H1 (cell line): Measurements from ENCODE around the gene RGL3. TPM values are rescaled to one million over a fixed set of nuclear protein-coding genes. Genes with fewer than 3 reads are reported as not detected.

Experiments used
- CTCF ChIA-PET: fragments of 300-600 bp; sonication (Branson Sonifier 250); formaldehyde crosslinking; loops from one replicate; lab custom pipeline; 2021; ENCODE audit not compliant: partially characterized antibody; lab: Charles Lee
- POLR2A ChIA-PET: fragments of 300-600 bp; sonication (Branson Sonifier 250); formaldehyde crosslinking; loops from one replicate; lab custom pipeline; 2021; ENCODE audit warnings: inconsistent platforms; ENCODE audit not compliant: partially characterized antibody; lab: Charles Lee
- DNase-seq, 2 experiments: peaks; one replicate each; pipeline versions ENCODE4 v3.0.0 to v3.0.0-alpha.2; 2010 to 2022; ENCODE audit warnings: low spot score in 2 of 2, low read depth in 1 of 2, mixed read lengths in 1 of 2
- FAIRE-seq: peaks from 2 replicates; lab custom pipeline; 2011; peaks lifted over from hg19 to GRCh38; lab: Jason Lieb, UNC
- H2AFZ ChIP-seq: 2 replicates; pipeline ENCODE4 v1.8.1; 2012; ENCODE audit warnings: low read length, inconsistent platforms
- H2AK5ac ChIP-seq: 2 replicates; pipeline ENCODE4 v1.6.1; 2013; ENCODE audit warnings: low read depth, low read length
- H2BK120ac ChIP-seq: replicated peaks from 2 replicates; pipeline ENCODE3; 2013; ENCODE audit warnings: low read depth, low read length, inconsistent platforms
- H2BK12ac ChIP-seq: 2 replicates; pipeline ENCODE4 v1.6.1; 2013; ENCODE audit warnings: low read depth, low read length
- H2BK15ac ChIP-seq: 2 replicates; pipeline ENCODE4 v1.6.1; 2013; ENCODE audit warnings: low read length
- H2BK20ac ChIP-seq: 2 replicates; pipeline ENCODE4 v1.6.1; 2013; ENCODE audit warnings: low read length
- H2BK5ac ChIP-seq: 2 replicates; pipeline ENCODE4 v1.6.1; 2013; ENCODE audit warnings: low read depth, low read length
- H3K14ac ChIP-seq: 2 replicates; pipeline ENCODE4 v1.6.1; 2013; ENCODE audit warnings: inconsistent platforms; ENCODE audit not compliant: insufficient read length
- H3K18ac ChIP-seq: 2 replicates; pipeline ENCODE4 v1.6.1; 2013; ENCODE audit warnings: low read length; ENCODE audit errors: extremely low read depth
- H3K23ac ChIP-seq: 2 replicates; pipeline ENCODE4 v1.6.1; 2013; ENCODE audit warnings: inconsistent platforms; ENCODE audit not compliant: insufficient read length
- H3K23me2 ChIP-seq: 2 replicates; pipeline ENCODE4 v1.6.1; 2013; ENCODE audit warnings: low read depth, low read length
- H3K27ac ChIP-seq: 2 replicates; pipeline ENCODE4 v1.6.1; 2011; ENCODE audit warnings: low read depth, low read length, inconsistent platforms
- H3K27me3 ChIP-seq, 4 experiments: replicated peaks in 1 of 4; 1 replicate in 1 of 4; 2 replicates in 3 of 4; pipeline versions ENCODE4 v1.6.1 to v1.8.1; 2011 to 2013; ENCODE audit warnings: low read length in 3 of 4, mild to moderate bottlenecking in 3 of 4, inconsistent platforms in 2 of 4, mixed read lengths in 2 of 4, moderate library complexity in 1 of 4; ENCODE audit not compliant: control insufficient read depth in 3 of 4, insufficient read depth in 3 of 4; ENCODE audit errors: extremely low read depth in 1 of 4
- H3K36me3 ChIP-seq, 4 experiments: 2 replicates each; pipeline versions ENCODE4 v1.6.1 to v1.8.1; 2011 to 2013; ENCODE audit warnings: mild to moderate bottlenecking in 4 of 4, low read length in 3 of 4, moderate library complexity in 2 of 4, control low read depth in 1 of 4, inconsistent platforms in 1 of 4; ENCODE audit not compliant: insufficient read depth in 4 of 4, control insufficient read depth in 2 of 4
- H3K4ac ChIP-seq: replicated peaks from 2 replicates; pipeline ENCODE3; 2013; ENCODE audit warnings: low read length, low read depth, mixed read lengths, inconsistent platforms; ENCODE audit not compliant: insufficient read length
- H3K4me1 ChIP-seq, 4 experiments: replicated peaks in 1 of 4; 1 replicate in 1 of 4; 2 replicates in 3 of 4; pipeline versions ENCODE4 v1.6.1 to v1.8.1; 2011 to 2013; ENCODE audit warnings: low read length in 3 of 4, inconsistent platforms in 2 of 4, mixed read lengths in 1 of 4; ENCODE audit not compliant: insufficient read depth in 4 of 4, control insufficient read depth in 3 of 4
- H3K4me2 ChIP-seq, 2 experiments: 2 replicates each; pipeline versions ENCODE4 v1.6.1 to v1.8.1; 2011 to 2013; ENCODE audit warnings: low read depth in 2 of 2, low read length in 2 of 2, control low read depth in 1 of 2, inconsistent platforms in 1 of 2, mild to moderate bottlenecking in 1 of 2; ENCODE audit not compliant: insufficient read depth in 1 of 2
- H3K4me3 ChIP-seq, 4 experiments: fragments of 200-600, 300-600 bp in 1 of 4; sonication (generic), shearing (Covaris generic), sonication (Bioruptor Twin) in 1 of 4; 2 replicates each; pipeline versions ENCODE4 v1.5.1 to v1.8.1; 2011 to 2016; ENCODE audit warnings: low read length in 4 of 4, low read depth in 3 of 4, control low read depth in 2 of 4, inconsistent platforms in 2 of 4, mild to moderate bottlenecking in 2 of 4, mixed read lengths in 1 of 4, moderate library complexity in 1 of 4; ENCODE audit not compliant: insufficient read depth in 2 of 4; ENCODE audit errors: extremely low read depth in 1 of 4
- H3K56ac ChIP-seq: replicated peaks from 2 replicates; pipeline ENCODE3; 2013; ENCODE audit warnings: low read depth, mild to moderate bottlenecking, mixed read lengths, low read length, inconsistent platforms; ENCODE audit not compliant: insufficient read length
- H3K79me1 ChIP-seq: 2 replicates; pipeline ENCODE4 v1.6.1; 2013; ENCODE audit warnings: low read depth, low read length, control low read depth
- H3K79me2 ChIP-seq, 2 experiments: 2 replicates each; pipeline versions ENCODE4 v1.6.1 to v1.8.1; 2012 to 2013; ENCODE audit warnings: low read length in 2 of 2, mild to moderate bottlenecking in 2 of 2, inconsistent platforms in 1 of 2; ENCODE audit not compliant: insufficient read depth in 2 of 2, control insufficient read depth in 1 of 2
- H3K9ac ChIP-seq, 4 experiments: replicated peaks in 1 of 4; 1 replicate in 1 of 4; 2 replicates in 3 of 4; pipeline versions ENCODE4 v1.6.1 to v1.8.1; 2011 to 2013; ENCODE audit warnings: low read depth in 3 of 4, low read length in 3 of 4, control low read depth in 2 of 4, mild to moderate bottlenecking in 2 of 4, moderate library complexity in 2 of 4, inconsistent platforms in 1 of 4; ENCODE audit errors: extremely low read depth in 1 of 4
- H3K9me3 ChIP-seq, 2 experiments: 2 replicates each; pipeline versions ENCODE4 v1.6.1 to v1.8.1; 2012 to 2013; ENCODE audit warnings: mild to moderate bottlenecking in 2 of 2, moderate library complexity in 2 of 2, control low read depth in 1 of 2, inconsistent platforms in 1 of 2, low read depth in 1 of 2, low read length in 1 of 2, mixed read lengths in 1 of 2; ENCODE audit not compliant: insufficient read depth in 2 of 2
- H4K20me1 ChIP-seq, 2 experiments: replicated peaks in 1 of 2; 2 replicates each; pipeline versions ENCODE3 to v1.8.1; 2011 to 2013; ENCODE audit warnings: inconsistent platforms in 2 of 2, low read length in 2 of 2, mild to moderate bottlenecking in 1 of 2; ENCODE audit not compliant: insufficient read depth in 2 of 2, control insufficient read depth in 1 of 2
- H4K5ac ChIP-seq: 2 replicates; pipeline ENCODE4 v1.6.1; 2013; ENCODE audit warnings: low read length, low read depth, mixed read lengths, inconsistent platforms; ENCODE audit not compliant: insufficient read length
- H4K8ac ChIP-seq: 2 replicates; pipeline ENCODE4 v1.8.0; 2013; ENCODE audit warnings: mild to moderate bottlenecking, moderate library complexity, low read length, inconsistent platforms; ENCODE audit not compliant: insufficient read depth; ENCODE audit errors: extremely low read depth
- H4K91ac ChIP-seq: replicated peaks from 2 replicates; pipeline ENCODE3; 2013; ENCODE audit warnings: low read length, mixed read lengths, inconsistent platforms; ENCODE audit not compliant: insufficient read length
- ASH2L ChIP-seq: fragments of 200-600, 300-600 bp; sonication (generic); IDR thresholded peaks from one replicate; pipeline ENCODE4 v1.7.1; 2017; ENCODE audit warnings: low read length
- ATF2 ChIP-seq: IDR thresholded peaks from 2 replicates; pipeline ENCODE4 v1.6.1; 2012; ENCODE audit warnings: low read length, inconsistent platforms
- CREB1 ChIP-seq: IDR thresholded peaks from 2 replicates; pipeline ENCODE4 v1.6.1; 2012; ENCODE audit warnings: inconsistent platforms
- CTBP2 ChIP-seq: IDR thresholded peaks from 2 replicates; pipeline ENCODE4 v1.7.0; 2011; ENCODE audit warnings: borderline replicate concordance, mild to moderate bottlenecking, moderate library complexity, mixed read lengths, low read length; ENCODE audit not compliant: insufficient read depth, insufficient read length
- E2F6 ChIP-seq: IDR thresholded peaks from 2 replicates; pipeline ENCODE4 v1.6.1; 2012; ENCODE audit warnings: inconsistent platforms
- NANOG ChIP-seq: IDR thresholded peaks from 2 replicates; pipeline ENCODE4 v1.6.1; 2011; ENCODE audit warnings: low read length, low read depth, mild to moderate bottlenecking, inconsistent platforms; ENCODE audit not compliant: insufficient read depth, poor library complexity, severe bottlenecking
- SP2 ChIP-seq: IDR thresholded peaks from 2 replicates; pipeline ENCODE4 v1.6.1; 2012; ENCODE audit warnings: mild to moderate bottlenecking, low read length, inconsistent platforms
- WGBS, 2 experiments: shearing (Covaris generic) in 1 of 2; methylation state at CpG; one replicate each; pipeline versions ENCODE4 v1.1.6 to v1.1.7; 2013 to 2015; ENCODE audit warnings: low lambda C conversion rate in 2 of 2, mixed read lengths in 2 of 2, inconsistent platforms in 1 of 2, low coverage in 1 of 2, missing lambda C conversion rate in 1 of 2; ENCODE audit not compliant: insufficient replicate concordance in 2 of 2, insufficient coverage in 1 of 2, insufficient read length in 1 of 2; ENCODE audit errors: extremely low coverage in 1 of 2, missing lambda C conversion rate in 1 of 2; 5-methylcytosine and 5-hydroxymethylcytosine counted together
- polyA plus RNA-seq, 7 experiments: library from polyadenylated mRNA; depleted of rRNA in 3 of 7; stranded (reverse) in 5 of 7; unstranded in 2 of 7; fragments of >200 nt in 5 of 7; fragments of 200-250 nt in 2 of 7; gene quantifications; 1 replicate in 5 of 7; 2 replicates in 1 of 7; 4 replicates in 1 of 7; pipeline versions ENCODE4 v1.2.1 to v1.2.3, GENCODE V29; 2011 to 2013; ENCODE audit warnings: missing spikeins in 2 of 7, mixed read lengths in 2 of 7
- total RNA-seq: library from RNA; stranded (reverse); fragmentation: NEBNext Ultra II Directional; extraction: Animal tissue kit (Norgen Biotek cat#: 25700); gene quantifications from 2 replicates; pipeline ENCODE4 v1.2.1, GENCODE V29; 2021

The RGL3 gene
- total and polyA plus RNA-seq, 2 of the 8 experiments (the other 6 are each of a cell fraction or from before 2014, with no cell fraction given): 36.9 to 40.9 TPM

GRCh38 chr19:11379857-11380350 lies 39.2 kb downstream of the RGL3 start:
- Histone ChIP-seq H4K91ac (no peak overlapping the region), H2BK5ac (no peak overlapping the region), H3K23me2 (peaks cover 31% of the 10 kb centered on the region), H2AFZ (no peak overlapping the region), H3K4me2 (peak overlapping the region; percentile 69 to 88), H3K79me1 (peaks cover 2% of the 10 kb centered on the region; the same call in 1 of the 2 replicates), H2BK12ac (no peak overlapping the region; the same call in 1 of the 2 replicates), H3K27me3 (no peaks in the 10 kb centered on the region), H3K9me3 (no peaks in the 10 kb centered on the region), H3K23ac (no peak overlapping the region), H3K14ac (no peak overlapping the region), H3K18ac (no peak overlapping the region), H2BK120ac (no peak overlapping the region), H3K27ac (no peak overlapping the region), H3K56ac (no peak overlapping the region), H2BK15ac (no peak overlapping the region), H4K8ac (no peak overlapping the region), H3K79me2 (no peaks in the 10 kb centered on the region), H2BK20ac (no peak overlapping the region), H3K4ac (no peak overlapping the region), H3K36me3 (no peaks in the 10 kb centered on the region), H4K20me1 (peaks cover 2 to 4% of the 10 kb centered on the region in 2 experiments), H3K4me1 (peaks cover 0 to 15% (median 9%) of the 10 kb centered on the region in 4 experiments; a peak in 5 of 7 replicates), H2AK5ac (no peak overlapping the region), H4K5ac (no peak overlapping the region), H3K4me3 (peak overlapping the region in 2 of 4 experiments; percentile 10 to 67; a peak in 2 of 8 replicates), H3K9ac (no peak overlapping the region)
- DNase-seq (no peak), FAIRE-seq (no peak)
- POLR2A ChIA-PET: interaction anchor here (0.6 to 3.2 kb wide), 8 partner anchors 11 to 532 kb away, joined by 3 to 29 read pairs (median 8); partner anchors contain the start of gene C19orf38
- 84% methylated on average over 7 of the region's 7 CpGs; no CpG with 5 or more reads in 1 of the 2 experiments for WGBS, 2 experiments
- CTCF ChIA-PET: interaction anchor here (0.7 to 16.8 kb wide), 19 partner anchors 11 to 125 kb away, joined by 3 to 197 read pairs (median 12); partner anchors contain the start of genes CCDC159, ODAD3, PRKCSH and RGL3
- no peak for TF ChIP-seq E2F6
- TF ChIP-seq ASH2L: no peak
- no peak for TF ChIP-seq CTBP2
- TF ChIP-seq CREB1: no peak
- no peak for TF ChIP-seq ATF2
- TF ChIP-seq NANOG: no peak
- no peak for TF ChIP-seq SP2
